Measurements from ENCODE around the gene NT5C.

DNA sequence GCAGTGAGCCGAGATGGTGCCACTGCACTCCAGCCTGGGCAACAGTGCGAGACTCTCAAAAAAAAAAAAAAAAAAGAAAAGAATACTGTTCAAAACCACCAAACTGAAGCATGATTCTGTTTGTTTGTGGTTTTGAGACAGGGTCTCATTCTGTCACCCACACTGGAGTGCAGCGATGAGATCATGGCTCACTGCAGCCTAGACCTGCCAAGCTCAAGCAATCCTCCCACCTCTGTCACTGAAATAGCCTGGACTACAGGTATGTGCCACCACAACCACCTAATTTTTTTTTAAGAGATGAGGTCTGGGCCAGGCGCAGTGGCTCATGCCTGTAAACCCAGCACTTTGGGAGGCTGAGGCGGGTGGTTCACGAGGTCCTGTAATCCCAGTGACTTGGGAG is 46.9 kb upstream of the NT5C start:
- TF ChIP-seq EZH2 (IDR thresholded peaks at IDR 0.05) (no peak), POLR2AphosphoS5 (IDR thresholded peaks at IDR 0.05; ENCODE audit: borderline replicate concordance, low read depth, low read length) (no peak), FOXP2 (optimal IDR thresholded peaks at IDR 0.05; ENCODE audit: control extremely low read depth, extremely low read length, insufficient read depth) (no peak)

Measured in SK-N-MC (cell line).